Right lobe of liver (tissue), 4 donors: Measurements from ENCODE around the gene FABP6.

Experiments
- CTCF ChIP-seq, 4 donors: fragments of 200-600 bp in 3 of 4; fragments of 450-650 bp in 1 of 4; IDR thresholded peaks; one replicate each; pipeline versions ENCODE4 v1.5.1 to v1.8.0; 2016 to 2022; ENCODE audit warnings: antibody characterized with exemption in 4 of 4, mild to moderate bottlenecking in 2 of 4
- POLR2A ChIP-seq: fragments of 450-650 bp; IDR thresholded peaks from one replicate; pipeline ENCODE4 v1.6.1; 2017; ENCODE audit warnings: antibody characterized with exemption, mild to moderate bottlenecking
- donor health status: DM: no; HTN: no; CAD: no.
- donor health status: DM: no; HTN: no; CAD: no.
- donor health status: DM: no; HTN: yes; CAD: no.

GRCh38 chr5:160250826-160251225 is 21.5 kb downstream of the FABP6 start:
- TF ChIP-seq CTCF (IDR thresholded peaks at IDR 0.05): no peak
- TF ChIP-seq POLR2A: no peak
